Measurements from ENCODE around the gene ARL2BP. TPM values are rescaled to one million over a fixed set of nuclear protein-coding genes. Genes with fewer than 3 reads are reported as not detected.

The ARL2BP gene
- total RNA-seq, 1 donor from 2014 or later, result 81.4 TPM

DNA sequence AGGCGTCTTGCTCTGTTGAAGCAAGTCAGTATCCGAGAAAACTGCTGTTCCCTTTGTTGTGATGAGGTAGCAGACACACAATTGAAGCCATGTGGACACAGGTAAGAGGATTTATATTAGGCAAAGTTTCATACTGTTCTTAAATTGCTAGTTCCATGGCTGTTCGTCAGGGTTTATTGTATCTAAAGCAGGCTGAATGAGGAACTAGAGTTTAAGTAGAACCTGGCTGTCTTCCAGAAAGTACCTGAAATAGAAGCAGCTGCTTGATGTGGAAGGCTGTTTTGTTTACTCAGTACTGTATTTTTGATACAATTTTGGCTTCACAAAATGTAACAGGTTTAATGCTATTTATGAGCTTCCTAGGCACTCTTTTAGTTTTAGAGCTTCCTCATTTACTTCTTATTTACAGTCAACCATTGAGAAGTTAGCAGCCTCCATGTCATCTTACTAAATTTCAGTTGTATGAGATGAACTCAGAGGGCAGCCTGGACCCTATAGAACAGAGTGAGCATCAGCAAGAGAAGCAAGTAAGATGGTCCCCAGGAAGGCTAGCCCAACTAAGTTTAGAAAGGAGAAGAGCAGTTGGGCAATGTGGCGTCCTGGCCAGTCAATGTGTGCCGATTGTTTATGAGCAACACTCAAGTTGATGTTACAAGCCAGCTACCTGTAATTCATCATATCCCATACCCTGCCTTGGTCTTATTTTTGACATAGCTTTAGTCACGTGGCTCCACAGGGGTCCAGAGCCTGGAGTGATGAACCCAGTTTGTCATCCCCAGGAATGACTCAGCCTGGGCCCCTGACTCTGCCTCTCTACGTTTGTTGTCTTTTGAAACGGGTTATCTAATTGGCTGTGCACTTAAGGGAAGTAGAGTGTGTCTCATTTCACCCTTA lies 9.7 kb upstream of the ARL2BP start:
- no peak for DNase-seq

DNA sequence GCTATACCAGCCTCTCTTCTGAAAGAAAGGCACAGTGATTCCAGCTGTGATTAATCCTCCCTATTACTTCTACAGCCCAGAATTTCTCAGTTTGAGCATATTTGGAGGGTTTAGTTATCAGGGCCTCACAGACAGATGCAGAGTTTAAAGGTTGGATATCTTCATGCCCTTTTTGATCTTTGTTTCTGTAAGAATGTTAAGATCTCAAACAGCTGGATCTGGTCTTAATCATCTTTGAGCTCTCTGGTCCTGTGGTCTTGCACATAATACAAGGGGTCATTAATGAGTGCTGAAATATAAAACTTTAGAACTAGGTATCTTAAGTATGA lies 9.1 kb upstream of the ARL2BP start:
- no peak for DNase-seq

DNA sequence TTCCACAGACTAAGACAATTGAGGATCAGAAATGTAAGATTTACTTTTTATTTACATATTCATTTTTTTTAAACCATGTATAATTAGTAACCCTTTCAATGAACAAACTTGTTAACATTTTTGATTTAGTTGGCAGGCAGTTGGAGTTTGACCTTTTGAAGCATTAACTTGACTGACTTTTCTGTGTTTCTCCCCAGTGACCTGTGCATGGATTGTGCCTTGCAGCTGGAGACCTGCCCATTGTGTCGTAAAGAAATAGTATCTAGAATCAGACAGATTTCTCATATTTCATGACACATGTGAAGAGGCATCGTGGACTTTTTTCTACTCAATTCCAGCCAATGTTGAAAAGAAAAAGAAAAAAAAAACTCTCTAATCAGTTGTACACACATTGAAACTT lies 6.4 kb upstream of the ARL2BP start:
- DNase-seq, result no peak

DNA sequence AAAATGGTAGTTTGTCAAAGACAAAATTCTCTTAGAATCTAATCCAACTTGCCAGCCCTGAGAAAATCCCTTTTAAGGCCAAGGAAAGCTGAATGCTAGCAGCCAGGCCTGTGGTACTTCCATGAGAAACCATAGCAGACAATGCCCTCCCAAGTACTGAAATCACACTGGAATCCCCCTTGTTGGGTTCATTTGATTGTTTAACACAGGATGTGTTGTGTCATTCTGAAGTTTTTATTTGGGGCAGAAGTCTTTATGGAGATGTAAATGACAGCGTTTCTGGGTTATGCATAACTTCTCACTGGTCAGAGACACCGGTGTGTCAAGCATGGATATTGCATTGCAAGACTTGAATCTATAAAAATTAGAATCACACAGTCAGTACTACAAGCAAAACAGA lies 6.0 kb upstream of the ARL2BP start:
- DNase-seq, result no peak

DNA sequence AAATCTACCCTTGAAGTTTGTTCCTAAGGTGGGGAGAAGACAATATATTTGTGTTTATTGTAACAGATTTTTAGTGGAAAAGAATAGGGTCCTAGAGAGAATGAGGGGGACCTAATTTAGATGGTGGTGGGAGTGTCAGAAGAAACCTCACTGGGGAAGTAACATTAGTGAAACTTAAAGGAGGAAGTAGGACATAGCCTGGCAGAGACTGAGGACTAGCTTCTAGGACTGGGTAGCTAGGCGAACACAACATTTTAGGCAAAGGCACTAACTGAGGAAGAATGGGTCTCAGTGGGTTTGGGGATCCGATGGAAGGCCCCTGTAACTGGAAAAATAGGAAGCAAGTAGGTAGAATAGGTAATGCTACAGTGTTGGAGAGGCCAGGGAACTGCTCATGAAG lies 4.2 kb upstream of the ARL2BP start:
- DNase-seq, result no peak

DNA sequence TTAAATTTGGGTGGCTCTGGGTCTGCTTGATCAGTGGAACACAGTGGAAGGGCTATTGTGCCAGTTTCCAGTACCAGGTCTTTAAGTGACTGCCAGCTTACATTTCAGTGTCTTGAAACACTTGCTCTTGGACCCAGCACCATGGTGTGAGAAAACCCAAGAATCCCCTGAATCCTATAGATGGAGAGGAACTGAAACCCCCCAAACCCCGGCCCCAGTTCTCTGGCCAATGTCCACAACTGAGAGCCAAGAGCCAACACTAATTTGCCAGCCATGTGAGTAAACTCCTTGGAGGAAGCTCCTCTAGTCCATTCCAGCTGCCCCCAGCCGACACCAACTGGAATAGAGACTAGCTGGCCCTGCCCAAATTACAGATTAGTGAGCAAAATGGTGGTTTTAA lies 2.4 kb upstream of the ARL2BP start:
- DNase-seq, result no peak

DNA sequence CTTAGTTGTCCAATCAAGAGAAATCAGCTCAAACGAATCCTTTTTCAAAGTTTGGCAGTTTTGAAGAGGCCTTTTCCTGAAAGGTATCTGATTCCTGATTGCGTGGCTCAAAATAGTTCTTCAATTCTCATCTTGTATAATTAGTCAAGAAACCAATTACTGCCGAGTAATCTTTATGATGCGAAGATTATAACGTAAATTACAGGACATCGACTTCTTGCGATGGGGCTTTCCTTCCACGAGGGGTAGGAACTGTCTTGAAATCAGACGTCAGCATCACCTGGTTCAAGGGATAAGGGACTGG lies 644 bp upstream of the ARL2BP start:
- no peak for DNase-seq

DNA sequence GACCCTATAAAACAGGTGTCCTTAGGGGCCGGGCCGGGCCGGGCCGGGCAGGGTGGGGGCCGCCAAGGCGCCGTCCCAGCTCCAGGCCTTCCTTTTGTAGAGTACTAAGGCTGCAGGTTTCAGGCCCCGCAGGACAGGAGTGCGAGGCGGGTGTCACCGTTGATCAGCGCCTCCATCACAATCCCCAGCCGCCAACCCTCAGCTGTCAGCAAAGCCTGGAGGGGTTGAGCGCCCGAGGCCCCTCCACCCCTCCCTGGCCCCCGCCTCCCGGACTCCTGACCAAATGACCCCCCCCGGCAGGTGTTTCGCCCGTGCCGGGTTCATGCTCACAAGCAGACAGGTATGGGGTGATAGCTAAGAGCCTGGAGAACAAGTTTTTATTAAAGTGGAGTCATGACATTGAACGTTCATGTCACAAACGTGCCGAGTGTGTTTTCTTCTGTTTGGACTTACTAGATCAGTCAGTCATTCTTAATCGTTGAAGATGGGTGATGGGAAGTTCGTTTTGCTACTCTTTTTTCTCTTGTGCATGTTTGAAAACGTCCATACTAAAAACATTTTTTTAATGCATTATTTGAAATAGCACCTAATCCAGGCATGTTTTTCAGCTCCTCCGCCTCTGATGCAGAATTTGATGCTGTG lies 534 bp downstream of the ARL2BP start:
- DNase-seq, result no peak

DNA sequence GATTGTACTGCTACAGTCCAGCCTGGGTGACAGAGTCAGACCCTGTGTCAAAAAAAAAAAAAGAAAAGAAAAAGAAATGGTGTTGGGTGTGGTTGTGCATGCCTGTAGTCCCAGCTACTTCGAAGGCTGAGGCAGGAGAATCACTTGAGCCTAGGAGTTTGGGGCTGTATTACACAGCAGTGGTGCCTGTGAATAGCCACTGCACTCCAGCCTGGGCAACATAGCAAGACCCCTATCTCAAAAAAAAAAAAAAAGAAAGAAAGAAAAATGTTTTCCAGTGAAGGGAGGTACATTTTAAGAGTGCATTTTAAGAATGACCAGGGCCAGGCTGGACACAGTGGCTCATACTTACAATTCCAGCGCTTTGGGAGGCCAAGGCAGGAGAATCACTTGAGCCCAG lies 6.3 kb downstream of the ARL2BP start:
- no peak for DNase-seq

DNA sequence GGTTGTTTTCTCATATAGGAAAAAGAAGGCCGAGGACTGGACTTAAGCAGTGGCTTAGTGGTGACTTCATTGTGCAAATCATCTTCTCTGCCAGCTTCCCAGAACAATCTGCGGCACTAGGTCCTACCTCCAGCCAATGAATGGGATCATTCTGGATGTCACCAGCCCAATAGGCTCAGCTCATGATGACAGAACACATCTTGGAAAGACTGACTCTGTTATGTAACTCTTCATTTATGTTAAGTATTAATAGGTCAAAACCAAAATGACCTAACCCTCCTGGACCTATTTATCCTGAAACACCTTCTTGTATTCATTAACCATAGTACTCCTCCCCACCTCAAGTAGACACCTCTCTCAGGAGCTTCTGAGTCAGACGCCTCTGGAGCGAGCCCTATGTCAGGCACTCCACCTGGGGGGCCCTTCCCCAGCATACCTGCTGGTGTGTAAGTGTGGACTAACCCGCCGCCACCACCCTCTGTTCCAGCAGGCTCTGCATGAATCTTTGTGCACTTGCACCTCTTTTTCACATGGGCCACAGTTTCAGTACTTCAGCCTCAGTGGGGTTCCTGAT lies 7.2 kb downstream of the ARL2BP start:
- no peak for DNase-seq

DNA sequence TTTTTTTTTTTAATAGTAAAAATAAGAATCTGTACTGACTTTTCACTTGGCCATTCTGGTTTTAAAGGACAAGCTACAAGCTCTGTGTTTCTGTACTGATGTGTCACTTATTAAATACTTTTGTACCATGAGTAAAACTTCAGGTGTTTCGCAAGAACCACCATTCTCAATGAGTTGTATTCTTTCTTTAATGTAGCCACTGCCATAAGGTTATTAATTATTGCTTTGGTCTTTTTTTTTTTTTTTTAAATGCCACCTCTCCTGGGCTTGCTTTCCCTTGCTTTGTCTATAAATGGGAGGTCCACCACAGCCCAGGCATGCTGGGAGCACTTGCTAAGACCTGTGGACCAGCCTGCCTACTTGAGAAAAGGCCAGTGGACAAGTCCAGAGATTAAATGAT lies 8.4 kb downstream of the ARL2BP start:
- no peak for DNase-seq

DNA sequence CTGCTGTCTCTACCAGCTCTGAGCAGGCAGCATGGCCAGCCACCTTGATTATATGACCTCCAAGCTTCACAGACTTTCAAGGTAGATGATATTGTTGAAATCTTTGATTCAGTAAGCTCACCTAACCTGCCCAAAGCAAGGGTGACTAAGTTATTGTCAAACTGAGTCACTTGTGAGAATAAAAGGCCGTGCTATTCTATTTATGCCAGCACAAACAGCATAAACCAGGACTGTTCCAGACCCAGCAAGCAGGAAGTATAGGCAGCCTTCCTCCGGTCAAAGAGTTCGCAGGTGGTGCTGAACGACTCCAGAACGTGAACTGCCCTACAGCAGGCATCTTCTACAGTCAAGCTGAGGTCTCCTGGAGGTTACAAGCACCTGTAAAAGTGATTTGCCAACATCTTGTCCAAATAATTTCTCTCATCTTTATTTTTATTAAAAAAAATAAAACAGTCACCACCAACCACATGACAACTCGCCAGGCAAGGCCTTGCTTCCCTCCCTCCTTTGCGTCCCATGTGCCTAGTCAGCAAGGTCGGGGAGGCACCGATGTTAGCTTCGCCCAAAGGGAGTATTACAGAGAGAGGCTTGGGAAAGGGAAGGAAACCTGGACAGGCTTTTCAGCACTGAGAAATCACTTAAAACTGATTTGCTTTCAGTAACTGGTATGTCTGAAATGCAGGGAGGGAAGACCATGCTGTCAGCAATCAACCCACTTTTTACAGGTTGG lies 10.8 kb downstream of the ARL2BP start:
- DNase-seq, result no peak

DNA sequence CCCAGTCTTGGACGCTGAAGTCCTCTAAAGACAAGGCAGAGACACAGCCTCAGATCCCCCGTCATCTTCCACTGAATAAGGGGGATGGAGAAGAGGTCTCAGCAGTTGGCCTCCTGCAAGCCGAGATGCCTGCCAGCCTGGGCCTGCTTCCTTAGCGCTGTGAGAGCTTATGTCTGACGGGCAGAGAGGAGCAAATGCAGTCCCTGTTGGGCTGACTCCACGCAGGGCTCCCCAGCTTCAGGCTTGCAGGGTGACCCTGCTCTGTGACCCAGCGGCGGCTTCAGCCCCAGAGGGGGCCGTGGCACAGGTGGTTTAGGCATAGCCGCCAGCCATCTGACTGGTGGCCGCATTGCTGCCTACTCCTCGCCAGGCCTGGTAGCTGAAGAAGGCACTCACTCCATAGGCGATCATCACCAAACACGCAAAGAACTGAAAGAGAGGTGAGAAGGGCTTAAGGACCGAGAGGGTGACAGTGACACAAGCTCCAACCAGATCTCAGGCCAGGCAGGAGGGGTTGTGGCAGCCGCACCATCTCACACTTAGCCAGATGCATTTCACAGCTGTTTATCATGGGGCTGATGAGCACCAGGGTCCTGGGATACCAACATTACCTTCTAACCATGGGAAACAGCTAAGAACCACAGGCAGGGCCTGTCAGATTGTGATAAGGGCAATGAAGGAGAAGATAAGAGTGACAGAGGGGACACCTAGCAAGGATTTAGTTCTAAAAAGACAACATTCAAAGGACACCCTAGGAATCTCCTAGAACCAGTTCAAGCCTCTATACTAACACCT lies 11.7 kb downstream of the ARL2BP start:
- DNase-seq, result no peak

DNA sequence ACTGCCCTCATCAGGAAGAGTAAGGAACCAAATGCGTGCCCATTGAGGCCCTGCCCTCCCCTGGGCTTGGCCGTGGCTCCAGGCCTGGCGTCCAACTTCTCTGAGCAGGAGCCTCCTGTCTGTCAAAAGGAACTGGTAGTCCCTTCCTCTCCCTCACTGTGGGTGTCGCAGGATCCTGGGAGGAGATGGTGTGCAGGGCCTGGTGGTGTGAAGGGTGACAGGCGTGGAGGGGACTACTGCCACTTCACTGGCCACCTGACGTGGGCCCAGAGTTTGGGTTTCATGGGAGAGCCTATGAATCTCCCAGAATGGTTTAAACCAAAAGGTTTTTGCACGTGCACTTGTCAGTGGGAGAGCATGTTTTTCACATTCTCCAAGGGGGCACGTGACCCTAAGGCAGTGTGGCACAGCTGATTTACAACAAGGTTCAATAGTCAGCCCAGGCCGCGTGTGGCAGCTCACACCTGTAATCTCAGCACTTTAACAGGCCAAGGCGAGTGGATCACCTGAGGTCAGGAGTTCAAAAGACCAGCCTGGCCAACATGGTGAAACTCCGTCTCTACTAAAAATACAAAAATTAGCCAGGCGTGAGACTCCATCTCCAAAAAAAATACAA lies 12.5 kb downstream of the ARL2BP start:
- DNase-seq, result no peak

DNA sequence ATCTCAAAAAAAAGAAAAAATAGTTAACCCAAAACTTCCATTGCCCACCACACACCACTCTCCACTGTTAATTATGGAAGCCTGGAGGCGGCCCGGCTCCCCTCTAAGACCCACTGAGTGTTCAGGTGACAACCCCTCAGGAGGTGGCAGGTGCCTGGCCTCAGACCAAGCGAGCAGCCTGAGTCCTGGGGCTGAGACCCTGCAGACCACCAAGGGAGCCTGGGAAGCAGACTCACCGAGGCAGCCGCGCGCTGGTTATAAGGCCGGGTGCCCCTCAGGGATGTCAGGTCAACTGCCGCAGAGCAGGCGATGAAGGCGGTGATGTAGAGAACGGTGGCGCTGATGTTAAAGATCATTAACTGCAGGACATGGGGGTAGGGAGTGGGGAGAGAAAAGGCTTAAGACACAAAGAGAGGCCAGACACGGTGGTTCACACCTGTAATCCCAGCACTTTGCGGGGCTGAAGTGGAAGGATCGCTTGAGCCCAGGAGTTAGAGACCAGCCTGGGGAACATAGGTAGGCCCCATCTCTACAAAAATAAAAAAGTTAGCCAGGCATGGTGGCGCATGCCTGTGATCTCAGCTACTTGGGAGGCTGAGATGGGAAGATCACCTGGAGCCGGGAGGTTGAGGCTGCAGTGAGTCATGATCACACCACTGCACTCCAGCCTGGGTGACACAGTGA lies 13.3 kb downstream of the ARL2BP start:
- DNase-seq, result no peak

DNA sequence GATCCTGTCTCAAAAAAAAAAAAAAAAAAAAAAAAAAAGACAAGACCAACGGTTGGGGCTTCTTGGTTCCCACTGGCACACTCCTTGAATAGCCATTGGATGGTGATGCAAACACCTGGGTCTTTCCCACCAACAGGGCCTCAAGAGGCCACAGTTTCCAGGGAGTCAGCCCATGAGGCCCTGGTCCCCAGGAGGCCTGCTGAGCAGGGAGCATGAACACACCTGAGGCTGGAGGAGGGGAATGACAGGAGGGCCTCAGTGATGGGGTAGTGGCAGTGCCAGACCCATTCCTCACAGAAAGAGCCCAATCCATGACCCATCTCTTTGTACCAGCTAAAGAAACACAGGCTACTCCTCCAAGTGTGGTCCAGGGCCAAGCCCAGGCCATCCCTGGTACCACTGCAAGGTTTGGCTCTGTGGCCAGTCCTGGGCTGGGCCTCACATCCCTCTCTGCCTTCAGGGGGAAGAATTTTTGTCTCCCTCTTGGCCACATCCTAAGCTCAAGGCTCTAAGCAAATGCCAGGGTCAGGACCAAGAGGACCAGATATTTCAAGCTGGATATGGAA lies 13.9 kb downstream of the ARL2BP start:
- no peak for DNase-seq

DNA sequence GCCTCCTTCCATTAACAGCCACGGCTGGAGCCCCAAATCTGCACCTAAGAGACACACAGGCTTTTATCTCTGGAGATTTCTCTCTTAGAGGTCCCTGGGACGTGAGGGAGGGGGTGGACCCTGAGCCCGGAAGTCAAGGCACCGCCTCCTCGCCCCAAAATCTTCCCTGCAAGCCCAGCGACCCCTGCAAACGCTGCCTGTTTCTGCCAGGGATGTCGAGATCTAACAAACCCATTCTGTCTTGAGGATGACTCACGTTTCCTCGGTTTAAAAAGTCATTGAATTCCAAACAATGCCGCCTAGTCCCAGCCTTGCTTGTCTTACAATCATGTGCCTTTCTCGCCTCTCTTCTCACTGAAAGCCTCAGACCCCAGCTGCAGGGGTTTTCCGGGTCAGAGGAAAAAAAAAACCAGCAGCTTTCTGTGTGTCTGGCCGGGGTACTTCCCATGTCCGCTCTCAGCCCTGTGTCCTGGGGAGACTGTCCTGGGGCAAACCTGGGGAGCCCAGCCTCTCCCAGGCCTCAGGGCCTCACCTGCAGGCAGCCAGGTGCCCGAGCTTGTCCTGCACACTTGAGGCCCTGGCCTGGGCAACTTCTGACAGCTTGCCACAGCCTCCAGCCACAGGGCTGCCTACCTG lies 15.4 kb downstream of the ARL2BP start:
- DNase-seq, result no peak

DNA sequence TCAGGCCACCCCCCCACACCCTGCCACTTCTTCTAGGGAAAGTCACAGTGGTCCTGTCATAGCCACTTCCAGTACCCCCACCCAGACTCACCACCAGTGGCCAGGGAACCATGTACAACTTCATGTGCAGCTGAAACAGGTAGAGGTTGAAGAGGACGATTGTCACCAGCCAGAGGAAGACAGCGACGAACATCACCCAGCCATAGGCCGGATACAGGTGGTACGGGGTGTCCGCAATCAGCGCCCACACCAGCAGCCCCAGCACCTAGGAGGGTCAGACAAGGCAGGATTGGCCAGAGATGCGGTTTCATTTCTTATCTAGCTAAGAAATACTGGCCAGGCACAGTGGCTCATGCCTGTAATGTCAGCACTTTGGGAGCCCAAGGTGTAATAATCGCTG lies 16.7 kb downstream of the ARL2BP start:
- DNase-seq, result no peak

DNA sequence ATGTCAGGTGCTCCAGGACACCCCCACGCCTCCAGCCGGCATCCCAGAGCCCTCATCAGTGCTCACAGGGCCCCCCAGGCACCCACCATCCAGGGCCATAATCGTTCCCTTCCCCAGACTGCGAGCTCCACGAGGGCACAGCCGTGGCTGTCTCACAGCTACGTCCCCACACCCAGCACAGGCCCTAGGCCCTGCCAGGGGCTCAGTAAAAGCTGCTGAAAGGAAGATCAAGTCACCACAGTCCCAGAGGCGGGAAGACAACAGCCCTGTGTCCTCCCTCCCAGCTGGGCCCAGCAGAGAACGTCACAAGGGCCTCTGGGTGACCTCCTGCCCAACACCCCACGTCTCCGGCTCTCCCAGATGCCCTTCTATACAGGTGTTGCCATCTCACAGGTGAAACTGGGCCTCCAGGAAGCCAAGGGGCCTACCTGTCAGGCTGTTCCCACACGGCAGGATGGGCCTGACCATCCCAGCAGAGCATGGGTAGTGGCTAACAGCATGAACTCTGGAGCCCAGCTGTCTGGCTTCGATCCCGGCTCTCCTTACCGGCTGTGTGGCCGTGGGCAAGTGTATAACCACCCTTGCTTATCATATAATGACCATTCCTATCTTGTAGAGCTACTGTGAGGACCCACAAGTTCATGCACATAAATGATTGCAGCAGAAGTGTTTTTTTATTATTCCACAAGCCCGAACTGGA lies 17.9 kb downstream of the ARL2BP start:
- DNase-seq, result no peak

All from occipital lobe (tissue), 2 donors.